Keratinocyte (primary cell): ENCODE results near the gene CLDN9.

Experiments used
- CTCF ChIP-seq, 3 experiments: IDR thresholded peaks in 1 of 3; conservative IDR thresholded peaks in 1 of 3; optimal IDR thresholded peaks in 1 of 3; 2 replicates in 2 of 3; 3 replicates in 1 of 3; pipeline versions ENCODE3 to v1.5.1; 2011; ENCODE audit warnings: low read length in 3 of 3, mild to moderate bottlenecking in 3 of 3, moderate library complexity in 2 of 3, control low read depth in 1 of 3, inconsistent platforms in 1 of 3; ENCODE audit not compliant: insufficient read depth in 2 of 3; ENCODE audit errors: extremely low read depth in 1 of 3
- EZH2 ChIP-seq: IDR thresholded peaks from one replicate; pipeline ENCODE4 v1.6.1; 2012; ENCODE audit warnings: inconsistent platforms, mild to moderate bottlenecking, low read length, moderate library complexity

GRCh38 chr16:3050487-3050886, 37.8 kb downstream of the CLDN9 start:
- TF ChIP-seq CTCF (optimal IDR thresholded peaks at IDR 0.05 in 1 of 3, IDR thresholded peaks at IDR 0.05 in 1 of 3, conservative IDR thresholded peaks at IDR 0.05 in 1 of 3; ENCODE audit: extremely low read depth in 1 of 3, insufficient read depth in 2 of 3, low read length in 3 of 3) (no peak), EZH2 (no peak)
